Mammary epithelial cell (primary cell): Measurements from ENCODE around the gene ENDOD1.

ENCODE experiments used
- CTCF ChIP-seq, 2 donors: IDR thresholded peaks in 1 of 2; conservative IDR thresholded peaks in 1 of 2; 2 replicates each; pipeline ENCODE4 v1.5.1; 2011 to 2012; ENCODE audit warnings: inconsistent platforms in 2 of 2, low read length in 2 of 2, mild to moderate bottlenecking in 2 of 2, control low read depth in 1 of 2, low read depth in 1 of 2; ENCODE audit not compliant: insufficient read depth in 1 of 2; ENCODE audit errors: extremely low read depth in 1 of 2
- EZH2 ChIP-seq: IDR thresholded peaks from 2 replicates; pipeline ENCODE4 v1.6.1; 2012; ENCODE audit warnings: low read length, inconsistent platforms, borderline replicate concordance

- no peak for TF ChIP-seq CTCF (conservative IDR thresholded peaks at IDR 0.05 in 1 of 2, IDR thresholded peaks at IDR 0.05 in 1 of 2; ENCODE audit: extremely low read depth in 1 of 2, insufficient read depth in 1 of 2, low read depth in 1 of 2, low read length in 2 of 2)
- TF ChIP-seq EZH2, result no peak
These were observed 45.5 kb downstream of the ENDOD1 start for GRCh38 chr11:95135155-95135554.
